ENCODE measurements around the gene SLC1A4.

The SLC1A4 gene

GRCh38 chr2:64985447-64985846, 3.8 kb upstream of the SLC1A4 start:
- no peak overlapping the region for H3K4me2 ChIP-seq

GRCh38 chr2:64987001-64987955, 1.9 kb upstream of the SLC1A4 start:
- no peak for TF ChIP-seq Cebpa-rat (IDR thresholded peaks at IDR 0.05)
- Histone ChIP-seq H4K20me1 (peaks cover 13 to 30% (median 23%) of the 10 kb centered on the region in 11 experiments; a peak in 17 of 22 replicates), H3K27me3 (no peaks in the 10 kb centered on the region), H3K4me3 (peak overlapping the region in 5 of 10 experiments; percentile 86 to 93 (median 90); a peak in 8 of 20 replicates), H3K27ac (peak overlapping the region in 7 of 11 experiments; percentile 19 to 96 (median 93); a peak in 7 of 22 replicates), H3K4me2 (peak overlapping the region; percentile 44 to 100 (median 74); a peak in 21 of 22 replicates), H3K4me1 (peaks cover 22 to 42% (median 35%) of the 10 kb centered on the region in 10 experiments), H3K36me3 (peaks cover 0 to 5% (median 0%) of the 10 kb centered on the region in 11 experiments; a peak in 4 of 22 replicates), H3K9ac (peak overlapping the region in 6 of 11 experiments; percentile 40 to 94 (median 74); a peak in 5 of 22 replicates), H3K9me3 (replicated peaks in 1 of 11) (no peaks in the 10 kb centered on the region)

More at GRCh38 chr2:64985447-64985846, 3.8 kb upstream of the SLC1A4 start:
- no peaks in the 10 kb centered on the region for H3K36me3 ChIP-seq
- no peak for TF ChIP-seq Cebpa-rat (IDR thresholded peaks at IDR 0.05)
- no peaks in the 10 kb centered on the region for H3K27me3 ChIP-seq
- peaks cover 0 to 11% (median 9%) of the 10 kb centered on the region in 11 experiments; a peak in 16 of 22 replicates for H4K20me1 ChIP-seq
- no peak overlapping the region for H3K4me3 ChIP-seq
- peaks cover 10 to 25% (median 18%) of the 10 kb centered on the region in 10 experiments for H3K4me1 ChIP-seq
- H3K9me3 ChIP-seq (replicated peaks in 1 of 11), result no peaks in the 10 kb centered on the region
- no peak overlapping the region for H3K9ac ChIP-seq
- no peak overlapping the region for H3K27ac ChIP-seq

- TF ChIP-seq Cebpa-rat (IDR thresholded peaks at IDR 0.05), result no peak
- H4K20me1 ChIP-seq, result peaks cover 19 to 37% (median 30%) of the 10 kb centered on the region in 11 experiments; a peak in 17 of 22 replicates
- peaks cover 0 to 12% (median 7%) of the 10 kb centered on the region in 11 experiments; a peak in 9 of 22 replicates for H3K36me3 ChIP-seq
- peak overlapping the region; percentile 86 to 95 (median 92) for H3K9ac ChIP-seq
- H3K4me3 ChIP-seq, result peak overlapping the region; percentile 71 to 93 (median 86)
- H3K27ac ChIP-seq, result peak overlapping the region; percentile 85 to 98 (median 94)
- H3K4me1 ChIP-seq, result peaks cover 30 to 49% (median 42%) of the 10 kb centered on the region in 10 experiments
- no peaks in the 10 kb centered on the region for H3K9me3 ChIP-seq (replicated peaks in 1 of 11)
- no peaks in the 10 kb centered on the region for H3K27me3 ChIP-seq
- peak overlapping the region; percentile 87 to 100 (median 99) for H3K4me2 ChIP-seq
Observed at GRCh38 chr2:64987956-64988419, 1.2 kb upstream of the SLC1A4 start.

- H3K27ac ChIP-seq, result peak overlapping the region; percentile 85 to 98 (median 94)
- no peaks in the 10 kb centered on the region for H3K27me3 ChIP-seq
- peaks cover 22 to 43% (median 35%) of the 10 kb centered on the region in 11 experiments; a peak in 17 of 22 replicates for H4K20me1 ChIP-seq
- peak overlapping the region; percentile 87 to 100 (median 99) for H3K4me2 ChIP-seq
- no peaks in the 10 kb centered on the region for H3K9me3 ChIP-seq (replicated peaks in 1 of 11)
- peaks cover 33 to 52% (median 47%) of the 10 kb centered on the region in 10 experiments for H3K4me1 ChIP-seq
- H3K4me3 ChIP-seq, result peak overlapping the region; percentile 71 to 93 (median 86)
- no peak for TF ChIP-seq Cebpa-rat (IDR thresholded peaks at IDR 0.05)
- H3K9ac ChIP-seq, result peak overlapping the region; percentile 86 to 95 (median 92)
- peaks cover 0 to 18% (median 12%) of the 10 kb centered on the region in 11 experiments; a peak in 13 of 22 replicates for H3K36me3 ChIP-seq
Observed at GRCh38 chr2:64988420-64989125, 626 bp upstream of the SLC1A4 start.

- H3K9me3 ChIP-seq (replicated peaks in 1 of 11), result no peaks in the 10 kb centered on the region
- no peaks in the 10 kb centered on the region for H3K27me3 ChIP-seq
- H3K4me1 ChIP-seq, result peaks cover 33 to 54% (median 48%) of the 10 kb centered on the region in 10 experiments
- peak overlapping the region; percentile 87 to 100 (median 99) for H3K4me2 ChIP-seq
- peak overlapping the region in 10 of 11 experiments; percentile 91 to 98 (median 94); a peak in 20 of 22 replicates for H3K27ac ChIP-seq
- peak overlapping the region; percentile 71 to 93 (median 86) for H3K4me3 ChIP-seq
- TF ChIP-seq Cebpa-rat (IDR thresholded peaks at IDR 0.05), result no peak
- peak overlapping the region; percentile 72 to 95 (median 92) for H3K9ac ChIP-seq
- H4K20me1 ChIP-seq, result peaks cover 34 to 58% (median 48%) of the 10 kb centered on the region in 11 experiments; a peak in 17 of 22 replicates
- peaks cover 2 to 33% (median 25%) of the 10 kb centered on the region in 11 experiments; a peak in 17 of 22 replicates for H3K36me3 ChIP-seq
Observed at GRCh38 chr2:64989982-64990614, 899 bp downstream of the SLC1A4 start.

- H4K20me1 ChIP-seq, result peaks cover 38 to 66% (median 50%) of the 10 kb centered on the region in 11 experiments; a peak in 17 of 22 replicates
- H3K4me1 ChIP-seq, result peaks cover 33 to 54% (median 50%) of the 10 kb centered on the region in 10 experiments
- no peaks in the 10 kb centered on the region for H3K27me3 ChIP-seq
- H3K4me3 ChIP-seq, result peak overlapping the region; percentile 71 to 93 (median 86)
- peak overlapping the region; percentile 72 to 95 (median 92); a peak in 20 of 22 replicates for H3K9ac ChIP-seq
- H3K36me3 ChIP-seq, result peaks cover 7 to 41% (median 31%) of the 10 kb centered on the region in 11 experiments; a peak in 17 of 22 replicates
- H3K27ac ChIP-seq, result peak overlapping the region in 5 of 11 experiments; percentile 16 to 98 (median 94); a peak in 4 of 22 replicates
- no peak for TF ChIP-seq Cebpa-rat (IDR thresholded peaks at IDR 0.05)
- H3K4me2 ChIP-seq, result peak overlapping the region; percentile 87 to 100 (median 99)
- no peaks in the 10 kb centered on the region for H3K9me3 ChIP-seq (replicated peaks in 1 of 11)
Observed at GRCh38 chr2:64990876-64991275, 1.7 kb downstream of the SLC1A4 start.

GRCh38 chr2:64992218-64992617, 3.0 kb downstream of the SLC1A4 start:
- TF ChIP-seq Cebpa-rat (IDR thresholded peaks at IDR 0.05), result no peak
- no peak overlapping the region for H3K9ac ChIP-seq
- no peaks in the 10 kb centered on the region for H3K27me3 ChIP-seq
- H4K20me1 ChIP-seq, result peaks cover 38 to 76% (median 58%) of the 10 kb centered on the region in 11 experiments; a peak in 18 of 22 replicates
- peaks cover 33 to 46% (median 42%) of the 10 kb centered on the region in 10 experiments for H3K4me1 ChIP-seq
- H3K4me3 ChIP-seq, result no peak overlapping the region
- peak overlapping the region; percentile 48 to 100 (median 99) for H3K4me2 ChIP-seq
- H3K9me3 ChIP-seq (replicated peaks in 1 of 11), result no peaks in the 10 kb centered on the region
- no peak overlapping the region for H3K27ac ChIP-seq
- peaks cover 7 to 51% (median 39%) of the 10 kb centered on the region in 11 experiments; a peak in 17 of 22 replicates for H3K36me3 ChIP-seq

Measured in BLaER1 treated with 17β-estradiol and CSF1 and Interleukin-3, amounts not matched to agents 10 nM and 100 nM (cell line).